Measurements from ENCODE around the gene TAS2R50. TPM values are rescaled to one million over a fixed set of nuclear protein-coding genes. Genes with fewer than 3 reads are reported as not detected.
"Not testable (repeated sequence)": the region's sequence is repeated elsewhere in the genome, so short reads cannot be mapped to it uniquely, and the experiment has no call there.

TAS2R50 gene
- total RNA-seq: 1 to 10 TPM in 1 of 2 donors, under 1 TPM in 1; 0.84 to 1.7 TPM

- Mint-ChIP-seq H3K4me3 (no peak within 1 kb of the TSS), H3K27ac (no peak within 1 kb of the TSS), H3K27me3 (no peaks in the 10 kb centered on the region), H3K36me3 (ENCODE audit: low read depth) (peaks cover 10% of the 10 kb centered on the region), H3K4me1 (peaks cover 5% of the 10 kb centered on the region), H3K9me3 (peaks cover 6% of the 10 kb centered on the region)
- ATAC-seq (replicated peaks): no peak
Observed at GRCh38 chr12:10986812-10987211, at the start of gene TAS2R50. Gene TAS2R50 (minus strand): TSS chr12:10986912. CDS start chr12:10986860, 52 bp downstream.

- not testable (repeated sequence) for H3K9me3 Mint-ChIP-seq, H3K27ac Mint-ChIP-seq, H3K4me1 Mint-ChIP-seq, H3K27me3 Mint-ChIP-seq, H3K4me3 Mint-ChIP-seq
- H3K36me3 Mint-ChIP-seq (ENCODE audit: low read depth): peaks cover 43% of the 10 kb centered on the region
- peak; percentile 92 for ATAC-seq (replicated peaks)
Observed at GRCh38 chr12:11033959-11034358, 47.2 kb upstream of the TAS2R50 start.

GRCh38 chr12:11031307-11031706 lies 44.6 kb upstream of the TAS2R50 start, which contains the start of gene TAS2R31:
Gene TAS2R31 (minus strand): TSS chr12:11031407. CDS start chr12:11031335, 72 bp downstream.
- Mint-ChIP-seq H3K27ac (no peak within 1 kb of the TSS), H3K9me3 (peaks cover 4% of the 10 kb centered on the region), H3K27me3 (no peaks in the 10 kb centered on the region), H3K4me1 (no peaks in the 10 kb centered on the region), H3K4me3 (no peak within 1 kb of the TSS), H3K36me3 (ENCODE audit: low read depth) (peaks cover 53% of the 10 kb centered on the region)
- no peak for ATAC-seq (replicated peaks)

GRCh38 chr12:11026118-11026517 lies 39.4 kb upstream of the TAS2R50 start:
- Mint-ChIP-seq H3K4me3 (no peak overlapping the region), H3K36me3 (ENCODE audit: low read depth) (peaks cover 28% of the 10 kb centered on the region), H3K9me3 (no peaks in the 10 kb centered on the region), H3K27me3 (no peaks in the 10 kb centered on the region), H3K4me1 (no peaks in the 10 kb centered on the region), H3K27ac (no peak overlapping the region)
- no peak for ATAC-seq (replicated peaks)

GRCh38 chr12:11023387-11023786 lies 36.7 kb upstream of the TAS2R50 start:
- Mint-ChIP-seq H3K4me1 (no peaks in the 10 kb centered on the region), H3K27me3 (no peaks in the 10 kb centered on the region), H3K4me3 (no peak overlapping the region), H3K9me3 (no peaks in the 10 kb centered on the region), H3K36me3 (ENCODE audit: low read depth) (peaks cover 23% of the 10 kb centered on the region), H3K27ac (no peak overlapping the region)
- no peak for ATAC-seq (replicated peaks)

GRCh38 chr12:11022520-11022919 lies 35.8 kb upstream of the TAS2R50 start, which contains the start of gene TAS2R19:
Gene TAS2R19 (minus strand): TSS chr12:11022620. CDS start chr12:11022571, 49 bp downstream.
- Mint-ChIP-seq H3K36me3 (ENCODE audit: low read depth) (peaks cover 23% of the 10 kb centered on the region), H3K4me3 (no peak within 1 kb of the TSS), H3K4me1 (no peaks in the 10 kb centered on the region), H3K9me3 (no peaks in the 10 kb centered on the region), H3K27me3 (no peaks in the 10 kb centered on the region), H3K27ac (no peak within 1 kb of the TSS)
- ATAC-seq (replicated peaks): no peak

- Mint-ChIP-seq H3K27ac (no peak overlapping the region), H3K9me3 (no peaks in the 10 kb centered on the region)
Observed at GRCh38 chr12:11016937-11017336, 30.2 kb upstream of the TAS2R50 start.

GRCh38 chr12:11015775-11016430 lies 29.2 kb upstream of the TAS2R50 start:
- no peaks in the 10 kb centered on the region for H3K9me3 Mint-ChIP-seq
- no peak for ATAC-seq (replicated peaks)

More at GRCh38 chr12:11016937-11017336, 30.2 kb upstream of the TAS2R50 start:
- Mint-ChIP-seq H3K4me3 (no peak overlapping the region), H3K36me3 (ENCODE audit: low read depth) (peaks cover 17% of the 10 kb centered on the region), H3K27me3 (no peaks in the 10 kb centered on the region), H3K4me1 (peaks cover 3% of the 10 kb centered on the region)
- no peak for ATAC-seq (replicated peaks)

GRCh38 chr12:11014234-11014633 lies 27.5 kb upstream of the TAS2R50 start:
- Mint-ChIP-seq H3K36me3 (ENCODE audit: low read depth) (peaks cover 17% of the 10 kb centered on the region), H3K4me1 (peaks cover 3% of the 10 kb centered on the region), H3K9me3 (no peaks in the 10 kb centered on the region), H3K27ac (no peak overlapping the region), H3K4me3 (no peak overlapping the region), H3K27me3 (no peaks in the 10 kb centered on the region)
- peak; percentile 57 for ATAC-seq (replicated peaks)

More at GRCh38 chr12:11015775-11016430, 29.2 kb upstream of the TAS2R50 start:
- no peak overlapping the region for H3K27ac Mint-ChIP-seq
- no peak overlapping the region for H3K4me3 Mint-ChIP-seq
- no peaks in the 10 kb centered on the region for H3K27me3 Mint-ChIP-seq
- H3K36me3 Mint-ChIP-seq (ENCODE audit: low read depth): peaks cover 17% of the 10 kb centered on the region
- peaks cover 3% of the 10 kb centered on the region for H3K4me1 Mint-ChIP-seq

GRCh38 chr12:11007608-11008007 lies 20.9 kb upstream of the TAS2R50 start:
- Mint-ChIP-seq H3K9me3 (no peaks in the 10 kb centered on the region), H3K36me3 (ENCODE audit: low read depth) (peaks cover 13% of the 10 kb centered on the region), H3K27me3 (no peaks in the 10 kb centered on the region), H3K27ac (no peak overlapping the region), H3K4me1 (no peaks in the 10 kb centered on the region), H3K4me3 (no peak overlapping the region)
- ATAC-seq (replicated peaks): no peak

GRCh38 chr12:10998204-10998603 lies 11.5 kb upstream of the TAS2R50 start, which contains the start of gene TAS2R20:
Gene TAS2R20 (minus strand): TSS chr12:10998304. CDS start chr12:10997875, 429 bp downstream.
- no peaks in the 10 kb centered on the region for H3K27me3 Mint-ChIP-seq
- H3K9me3 Mint-ChIP-seq: no peaks in the 10 kb centered on the region
- H3K36me3 Mint-ChIP-seq (ENCODE audit: low read depth): peaks cover 28% of the 10 kb centered on the region
- H3K27ac Mint-ChIP-seq: no peak within 1 kb of the TSS
- H3K4me1 Mint-ChIP-seq: no peaks in the 10 kb centered on the region
- no peak within 1 kb of the TSS for H3K4me3 Mint-ChIP-seq
- no peak for ATAC-seq (replicated peaks)

GRCh38 chr12:10994307-10994706 lies 7.6 kb upstream of the TAS2R50 start:
- no peak for ATAC-seq (replicated peaks)
- Mint-ChIP-seq H3K27ac (no peak overlapping the region), H3K4me1 (no peaks in the 10 kb centered on the region), H3K4me3 (no peak overlapping the region), H3K27me3 (no peaks in the 10 kb centered on the region), H3K9me3 (peaks cover 6% of the 10 kb centered on the region), H3K36me3 (ENCODE audit: low read depth) (peaks cover 34% of the 10 kb centered on the region)

GRCh38 chr12:10989107-10989506 lies 2.4 kb upstream of the TAS2R50 start:
- H3K27me3 Mint-ChIP-seq: no peaks in the 10 kb centered on the region
- no peak overlapping the region for H3K4me3 Mint-ChIP-seq
- peaks cover 6% of the 10 kb centered on the region for H3K9me3 Mint-ChIP-seq
- H3K36me3 Mint-ChIP-seq (ENCODE audit: low read depth): peaks cover 13% of the 10 kb centered on the region
- no peaks in the 10 kb centered on the region for H3K4me1 Mint-ChIP-seq
- ATAC-seq (replicated peaks): peak; percentile 92
- H3K27ac Mint-ChIP-seq: peak overlapping the region; percentile 61

GRCh38 chr12:10982244-10982643 lies 4.5 kb downstream of the TAS2R50 start:
- ATAC-seq (replicated peaks): peak; percentile 96
- no peak overlapping the region for H3K27ac Mint-ChIP-seq
- H3K27me3 Mint-ChIP-seq: no peaks in the 10 kb centered on the region
- no peak overlapping the region for H3K4me3 Mint-ChIP-seq
- H3K36me3 Mint-ChIP-seq (ENCODE audit: low read depth): no peaks in the 10 kb centered on the region
- no peaks in the 10 kb centered on the region for H3K9me3 Mint-ChIP-seq
- H3K4me1 Mint-ChIP-seq: peaks cover 9% of the 10 kb centered on the region

- H3K36me3 Mint-ChIP-seq (ENCODE audit: low read depth): no peaks in the 10 kb centered on the region
- H3K4me3 Mint-ChIP-seq: no peak overlapping the region
- H3K4me1 Mint-ChIP-seq: peaks cover 23% of the 10 kb centered on the region
Observed at GRCh38 chr12:10974965-10975364, 11.7 kb downstream of the TAS2R50 start.

More at GRCh38 chr12:10974965-10975364, 11.7 kb downstream of the TAS2R50 start:
- H3K27me3 Mint-ChIP-seq: no peaks in the 10 kb centered on the region
- H3K9me3 Mint-ChIP-seq: no peaks in the 10 kb centered on the region
- no peak overlapping the region for H3K27ac Mint-ChIP-seq
- no peak for ATAC-seq (replicated peaks)
